Tracheal epithelial cell (primary cell): ENCODE data around the gene SNX19. TPM values are rescaled to one million over a fixed set of nuclear protein-coding genes. Genes with fewer than 3 reads are reported as not detected.

Experiments
- total RNA-seq: library from RNA; depleted of rRNA; stranded (reverse); fragments of >200 nt; gene quantifications from 2 replicates; pipeline ENCODE4 v1.2.1, GENCODE V29; 2014

The SNX19 gene, protein sequence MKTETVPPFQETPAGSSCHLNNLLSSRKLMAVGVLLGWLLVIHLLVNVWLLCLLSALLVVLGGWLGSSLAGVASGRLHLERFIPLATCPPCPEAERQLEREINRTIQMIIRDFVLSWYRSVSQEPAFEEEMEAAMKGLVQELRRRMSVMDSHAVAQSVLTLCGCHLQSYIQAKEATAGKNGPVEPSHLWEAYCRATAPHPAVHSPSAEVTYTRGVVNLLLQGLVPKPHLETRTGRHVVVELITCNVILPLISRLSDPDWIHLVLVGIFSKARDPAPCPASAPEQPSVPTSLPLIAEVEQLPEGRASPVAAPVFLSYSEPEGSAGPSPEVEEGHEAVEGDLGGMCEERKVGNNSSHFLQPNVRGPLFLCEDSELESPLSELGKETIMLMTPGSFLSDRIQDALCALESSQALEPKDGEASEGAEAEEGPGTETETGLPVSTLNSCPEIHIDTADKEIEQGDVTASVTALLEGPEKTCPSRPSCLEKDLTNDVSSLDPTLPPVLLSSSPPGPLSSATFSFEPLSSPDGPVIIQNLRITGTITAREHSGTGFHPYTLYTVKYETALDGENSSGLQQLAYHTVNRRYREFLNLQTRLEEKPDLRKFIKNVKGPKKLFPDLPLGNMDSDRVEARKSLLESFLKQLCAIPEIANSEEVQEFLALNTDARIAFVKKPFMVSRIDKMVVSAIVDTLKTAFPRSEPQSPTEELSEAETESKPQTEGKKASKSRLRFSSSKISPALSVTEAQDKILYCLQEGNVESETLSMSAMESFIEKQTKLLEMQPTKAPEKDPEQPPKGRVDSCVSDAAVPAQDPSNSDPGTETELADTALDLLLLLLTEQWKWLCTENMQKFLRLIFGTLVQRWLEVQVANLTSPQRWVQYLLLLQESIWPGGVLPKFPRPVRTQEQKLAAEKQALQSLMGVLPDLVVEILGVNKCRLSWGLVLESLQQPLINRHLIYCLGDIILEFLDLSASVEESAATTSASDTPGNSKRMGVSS
- total RNA-seq = 45.6 and 68.9 TPM in 2 replicates

DNA sequence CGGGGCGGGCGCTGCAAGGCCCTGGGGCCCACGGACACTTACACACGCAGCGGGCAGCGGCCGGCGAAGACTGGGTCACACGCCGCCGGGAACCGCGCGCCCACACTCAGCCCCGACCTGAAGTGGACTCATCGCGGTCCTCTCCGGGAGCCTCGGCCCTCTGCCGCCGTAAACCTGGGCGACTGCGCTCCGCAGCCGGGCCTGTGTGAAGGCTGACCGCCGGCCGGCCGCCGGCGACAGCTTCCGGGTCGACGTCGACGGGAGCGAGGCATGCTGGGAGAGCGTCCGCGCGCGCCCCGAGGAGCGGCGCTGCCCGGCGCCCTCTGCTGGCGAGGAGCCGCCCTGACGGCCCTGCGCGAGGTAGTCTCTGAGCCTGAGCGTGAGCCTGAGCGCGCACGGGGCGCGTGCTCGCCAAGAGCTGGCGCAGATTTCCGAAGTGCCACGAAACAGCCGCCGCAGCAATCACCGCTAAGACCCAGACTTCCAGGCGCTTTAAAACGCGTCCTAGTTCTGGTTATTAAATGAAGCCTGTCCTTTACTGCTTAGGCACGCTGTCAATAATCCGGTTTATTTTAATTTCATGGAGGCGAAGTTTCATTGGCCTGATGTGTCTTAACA, at the start of gene SNX19:
TSS of gene SNX19 (minus strand) at position 242 of the 618 bp plus-strand sequence. CDS start 540 bp downstream, outside the sequence.

